Measurements from ENCODE around the gene SLX4IP.
"Not testable (repeated sequence)": the region's sequence is repeated elsewhere in the genome, so short reads cannot be mapped to it uniquely, and the experiment has no call there.

The SLX4IP gene

GRCh38 chr20:10434832-10435812 lies at the start of gene SLX4IP:
TSS of gene SLX4IP (plus strand) at chr20:10435305. CDS start at chr20:10458205, 22,900 bp downstream.
- DNase-seq (ENCODE audit: low read depth in 2 of 2): peak; percentile 97 to 98
- peak within 1 kb of the TSS; percentile 93 to 97 for H3K4me3 ChIP-seq (replicated peaks in 1 of 2; ENCODE audit: low read depth in 2 of 2, low read length in 2 of 2)
- TF ChIP-seq CTCF (IDR thresholded peaks at IDR 0.05; ENCODE audit: low read depth, low read length): no peak

- DNase-seq (ENCODE audit: low read depth in 2 of 2): peak; percentile 42 to 77
- TF ChIP-seq CTCF (IDR thresholded peaks at IDR 0.05; ENCODE audit: low read depth, low read length): no peak
- H3K4me3 ChIP-seq (replicated peaks in 1 of 2; ENCODE audit: low read depth in 2 of 2, low read length in 2 of 2): no peak overlapping the region
These were observed 49.1 kb upstream of the SLX4IP start for GRCh38 chr20:10385850-10386544.

DNA sequence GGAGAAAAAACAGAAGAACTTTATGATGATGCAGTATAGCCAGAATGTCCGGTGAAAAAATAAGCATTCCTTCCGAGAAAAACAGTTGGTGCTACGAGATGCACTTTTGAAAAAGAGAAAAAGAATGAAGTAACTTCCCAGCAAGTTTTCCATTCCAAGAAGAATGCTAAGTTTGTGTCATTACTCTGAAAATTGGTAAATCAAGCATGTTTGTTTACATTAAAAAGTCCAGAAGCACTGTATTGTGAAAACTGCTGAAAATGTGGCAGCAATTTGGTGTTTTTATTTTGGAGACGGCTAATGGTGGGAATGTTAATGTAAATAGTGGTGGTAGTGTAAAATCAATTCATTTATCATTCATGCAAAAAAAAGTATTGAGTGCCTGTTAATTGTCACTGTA lies 47.4 kb upstream of the SLX4IP start:
- no peak overlapping the region for H3K4me3 ChIP-seq (replicated peaks in 1 of 2; ENCODE audit: low read depth in 2 of 2, low read length in 2 of 2)
- TF ChIP-seq CTCF (IDR thresholded peaks at IDR 0.05; ENCODE audit: low read depth, low read length): no peak
- DNase-seq (ENCODE audit: low read depth in 2 of 2): no peak

DNA sequence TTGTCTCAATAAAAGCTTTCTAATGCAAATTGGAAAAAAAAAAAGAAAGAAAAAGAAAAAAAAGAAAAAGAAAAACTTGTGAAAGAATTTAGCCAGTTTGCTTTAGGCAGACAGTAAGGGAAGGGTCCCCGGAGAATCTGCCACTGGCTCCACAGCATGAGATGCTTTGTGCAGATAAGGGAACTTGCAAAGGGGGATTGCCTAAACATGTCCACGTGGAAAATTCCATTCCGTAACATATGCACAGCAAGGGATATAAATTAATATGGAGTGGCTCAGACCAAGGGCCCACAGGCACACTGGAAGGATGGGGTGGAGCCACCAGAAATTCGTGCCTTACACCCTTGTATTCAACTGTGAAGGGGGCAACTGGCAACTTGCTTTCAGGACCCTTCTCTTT lies 46.5 kb upstream of the SLX4IP start:
- no peak for TF ChIP-seq CTCF (IDR thresholded peaks at IDR 0.05; ENCODE audit: low read depth, low read length)
- no peak for DNase-seq (ENCODE audit: low read depth in 2 of 2)
- H3K4me3 ChIP-seq (replicated peaks in 1 of 2; ENCODE audit: low read depth in 2 of 2, low read length in 2 of 2): no peak overlapping the region

DNA sequence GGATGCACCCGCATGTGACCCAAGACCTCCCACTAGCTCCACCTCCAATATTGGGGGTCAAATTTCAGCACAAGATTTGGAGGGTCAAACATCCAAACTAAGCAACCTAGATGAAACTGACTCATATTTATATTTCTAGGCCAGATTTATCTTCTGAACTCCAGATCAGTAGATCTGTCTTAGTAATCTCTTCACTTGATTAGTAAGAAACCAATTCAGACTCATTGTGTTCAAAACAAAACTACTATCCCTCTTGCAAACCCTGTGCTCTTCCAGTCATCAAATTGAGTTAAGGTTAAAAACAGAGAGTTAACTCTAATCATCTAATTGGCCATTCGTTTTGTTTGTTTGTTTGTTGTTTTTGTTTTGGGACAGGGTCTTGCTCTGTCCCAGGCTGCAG lies 44.4 kb upstream of the SLX4IP start:
- H3K4me3 ChIP-seq (replicated peaks in 1 of 2; ENCODE audit: low read depth in 2 of 2, low read length in 2 of 2): no peak overlapping the region
- no peak for TF ChIP-seq CTCF (IDR thresholded peaks at IDR 0.05; ENCODE audit: low read depth, low read length)
- DNase-seq (ENCODE audit: low read depth in 2 of 2): no peak

DNA sequence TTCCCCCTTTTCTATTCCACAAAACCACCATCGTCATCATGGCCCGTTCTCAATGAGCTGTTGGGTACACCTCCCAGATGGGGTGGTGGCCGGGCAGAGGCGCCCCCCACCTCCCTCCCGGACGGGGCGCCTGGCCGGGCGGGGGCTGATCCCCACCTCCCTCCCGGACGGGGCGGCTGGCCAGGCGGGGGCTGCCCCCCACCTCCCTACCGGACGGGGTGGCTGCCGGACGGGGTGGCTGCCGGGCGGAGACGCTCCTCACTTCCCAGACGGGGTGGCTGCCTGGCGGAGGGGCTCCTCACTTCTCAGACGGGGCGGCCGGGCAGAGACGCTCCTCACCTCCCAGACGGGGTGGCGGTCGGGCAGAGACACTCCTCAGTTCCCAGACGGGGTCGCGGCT lies 40.4 kb upstream of the SLX4IP start:
- H3K4me3 ChIP-seq (replicated peaks in 1 of 2; ENCODE audit: low read depth in 2 of 2, low read length in 2 of 2); DNase-seq (ENCODE audit: low read depth in 2 of 2): not testable (repeated sequence)

DNA sequence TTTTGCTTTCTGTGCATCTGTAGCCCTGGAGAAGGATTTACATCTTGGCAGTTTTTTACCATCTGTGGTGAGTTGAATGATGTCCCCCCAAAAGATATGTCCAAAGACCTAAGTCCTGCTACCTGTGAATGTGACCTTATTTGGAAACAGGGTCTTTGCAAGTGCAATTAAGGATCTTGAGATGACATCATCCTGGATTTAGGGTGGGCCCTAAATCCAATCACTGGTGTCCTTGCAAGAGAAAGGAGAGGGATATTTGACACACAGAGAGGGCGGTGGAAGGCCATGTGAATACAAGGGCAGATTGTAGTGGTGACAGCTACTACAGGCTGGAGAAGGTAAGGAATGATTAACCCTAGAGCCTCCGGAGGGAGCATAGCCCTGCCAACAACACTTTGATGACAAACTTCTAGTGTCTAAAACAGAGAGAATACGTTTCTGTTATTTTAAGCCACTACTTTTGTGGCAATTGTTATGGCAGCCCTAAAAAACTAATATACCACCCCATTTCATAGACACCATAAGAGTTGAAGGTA lies 36.2 kb upstream of the SLX4IP start:
- no peak overlapping the region for H3K4me3 ChIP-seq (replicated peaks in 1 of 2; ENCODE audit: low read depth in 2 of 2, low read length in 2 of 2)
- TF ChIP-seq CTCF (IDR thresholded peaks at IDR 0.05; ENCODE audit: low read depth, low read length): no peak
- DNase-seq (ENCODE audit: low read depth in 2 of 2): no peak

All from cardiac fibroblast (primary cell).